GM23338 (cell line): ENCODE measurements around the gene CRMP1. TPM values are rescaled to one million over a fixed set of nuclear protein-coding genes. Genes with fewer than 3 reads are reported as not detected.

Source experiments
- CREB1 ChIP-seq: fragments of 250-450 bp; sonication (Bioruptor Pico); IDR thresholded peaks from 2 replicates; pipeline ENCODE4 v1.5.0; 2020; ENCODE audit warnings: low read depth, mild to moderate bottlenecking, moderate library complexity
- EZH2 ChIP-seq: fragments of 200-600 bp; sonication (generic); IDR thresholded peaks from one replicate; pipeline ENCODE4 v1.8.0; 2017; ENCODE audit warnings: antibody characterized with exemption, mild to moderate bottlenecking, low read depth; ENCODE audit not compliant: unreplicated experiment
- EZH2phosphoT487 ChIP-seq: fragments of 200-600 bp; sonication (generic); IDR thresholded peaks from one replicate; pipeline ENCODE4 v1.8.1; 2018; ENCODE audit warnings: antibody characterized with exemption; ENCODE audit not compliant: unreplicated experiment
- JUNB ChIP-seq: IDR thresholded peaks from one replicate; pipeline ENCODE4 v1.6.1; 2016; ENCODE audit warnings: antibody characterized with exemption; ENCODE audit not compliant: unreplicated experiment
- NANOG ChIP-seq: IDR thresholded peaks from 2 replicates; pipeline ENCODE4 v1.6.1; 2016; ENCODE audit warnings: antibody characterized with exemption, borderline replicate concordance
- REST ChIP-seq: IDR thresholded peaks from one replicate; pipeline ENCODE4 v1.6.1; 2018; ENCODE audit warnings: antibody characterized with exemption; ENCODE audit not compliant: unreplicated experiment
- ZNF114 ChIP-seq: fragments of 250-450 bp; sonication (Bioruptor Pico); IDR thresholded peaks from 2 replicates; pipeline ENCODE4 v1.5.0; 2020; ENCODE audit warnings: mild to moderate bottlenecking, moderate library complexity
- ZNF331 ChIP-seq: fragments of 250-450 bp; sonication (Bioruptor Pico); IDR thresholded peaks from 2 replicates; pipeline ENCODE4 v1.5.0; 2020; ENCODE audit warnings: low read depth, mild to moderate bottlenecking, moderate library complexity
- ZNF462 ChIP-seq: fragments of 250-450 bp; sonication (Bioruptor Pico); IDR thresholded peaks from 2 replicates; pipeline ENCODE4 v1.5.0; 2020; ENCODE audit warnings: mild to moderate bottlenecking, moderate library complexity
- polyA plus RNA-seq: library from polyadenylated mRNA; unstranded; fragments of >200 nt; fragmentation: Nextera tagmentation; extraction: Ambion mirVana; gene quantifications from 2 replicates; pipeline ENCODE4 v1.2.1, GENCODE V29; 2016
- total RNA-seq: library from RNA; depleted of rRNA; stranded (reverse); fragments of >200 nt; shearing (Covaris generic); gene quantifications from 2 replicates; pipeline ENCODE4 v1.2.3, GENCODE V29; 2014
- TF ChIP-seq, protein P1 (sequence below), 2 experiments: fragments of 200-600 bp in 1 of 2; sonication (generic) in 1 of 2; conservative IDR thresholded peaks; 2 replicates each; pipeline versions ENCODE4 v1.5.1 to v1.6.1; 2016 to 2017; ENCODE audit warnings: antibody characterized with exemption in 2 of 2, low read depth in 2 of 2, mild to moderate bottlenecking in 2 of 2, moderate library complexity in 1 of 2

Gene CRMP1
- total and polyA plus RNA-seq, 2 experiments from 2014 or later = 52.7 to 146 TPM

DNA sequence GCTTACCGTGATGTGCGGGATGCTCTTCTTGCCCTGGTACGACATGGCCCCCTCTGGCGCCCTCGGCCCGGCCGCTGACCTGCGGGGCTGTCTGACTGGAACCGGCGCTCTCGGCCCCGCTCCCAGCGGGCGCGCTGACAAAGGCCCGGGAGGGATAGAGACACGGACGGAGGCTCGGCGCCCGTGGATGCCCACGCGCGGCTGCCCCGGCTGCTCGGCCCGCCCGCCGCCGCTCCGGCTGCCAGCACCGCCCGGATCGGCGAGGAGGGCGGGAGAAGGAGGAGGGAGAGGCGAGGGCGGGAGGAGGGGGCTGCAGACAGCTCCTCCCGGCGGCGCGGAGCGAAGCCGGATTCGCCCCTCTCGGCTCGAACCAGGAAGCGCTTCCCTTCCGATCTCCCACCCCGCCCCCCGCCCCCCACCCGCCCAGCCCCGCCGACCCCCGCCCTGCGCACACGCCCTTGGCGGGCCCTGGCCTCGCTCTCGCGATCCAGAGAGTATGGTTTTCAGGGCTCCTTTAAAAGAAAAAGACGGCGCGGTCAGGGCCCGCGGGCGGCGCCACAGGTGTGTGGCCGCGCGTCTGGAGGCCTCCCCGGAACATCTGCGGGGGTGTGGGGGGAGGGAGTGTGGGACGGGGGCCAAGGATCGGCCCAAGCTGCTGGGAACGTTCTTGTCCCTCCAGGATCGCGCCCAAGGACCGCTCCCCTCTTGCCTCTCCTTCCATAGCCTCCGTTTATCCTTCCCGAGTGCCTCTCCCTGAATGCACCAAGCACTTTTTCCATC, 4.5 kb downstream of the CRMP1 start (continued):
- TF ChIP-seq ZNF462 (CRISPR knock-in tag) = no peak
- TF ChIP-seq EZH2 = no peak
- TF ChIP-seq, protein P1, sequence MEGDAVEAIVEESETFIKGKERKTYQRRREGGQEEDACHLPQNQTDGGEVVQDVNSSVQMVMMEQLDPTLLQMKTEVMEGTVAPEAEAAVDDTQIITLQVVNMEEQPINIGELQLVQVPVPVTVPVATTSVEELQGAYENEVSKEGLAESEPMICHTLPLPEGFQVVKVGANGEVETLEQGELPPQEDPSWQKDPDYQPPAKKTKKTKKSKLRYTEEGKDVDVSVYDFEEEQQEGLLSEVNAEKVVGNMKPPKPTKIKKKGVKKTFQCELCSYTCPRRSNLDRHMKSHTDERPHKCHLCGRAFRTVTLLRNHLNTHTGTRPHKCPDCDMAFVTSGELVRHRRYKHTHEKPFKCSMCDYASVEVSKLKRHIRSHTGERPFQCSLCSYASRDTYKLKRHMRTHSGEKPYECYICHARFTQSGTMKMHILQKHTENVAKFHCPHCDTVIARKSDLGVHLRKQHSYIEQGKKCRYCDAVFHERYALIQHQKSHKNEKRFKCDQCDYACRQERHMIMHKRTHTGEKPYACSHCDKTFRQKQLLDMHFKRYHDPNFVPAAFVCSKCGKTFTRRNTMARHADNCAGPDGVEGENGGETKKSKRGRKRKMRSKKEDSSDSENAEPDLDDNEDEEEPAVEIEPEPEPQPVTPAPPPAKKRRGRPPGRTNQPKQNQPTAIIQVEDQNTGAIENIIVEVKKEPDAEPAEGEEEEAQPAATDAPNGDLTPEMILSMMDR (conservative IDR thresholded peaks at IDR 0.05; ENCODE audit: low read depth in 2 of 2) = no peak
- no peak for TF ChIP-seq ZNF114 (CRISPR knock-in tag)
- no peak for TF ChIP-seq REST
- no peak for TF ChIP-seq NANOG
- TF ChIP-seq JUNB = no peak
- TF ChIP-seq CREB1 (CRISPR knock-in tag) = no peak
- no peak for TF ChIP-seq ZNF331 (CRISPR knock-in tag)
- no peak for TF ChIP-seq EZH2phosphoT487
